T-helper 17 cell (primary cell): Measurements from ENCODE around the gene IFNE. TPM values are rescaled to one million over a fixed set of nuclear protein-coding genes. Genes with fewer than 3 reads are reported as not detected.
"Not testable (repeated sequence)": the region's sequence is repeated elsewhere in the genome, so short reads cannot be mapped to it uniquely, and the experiment has no call there.

Source experiments
- ATAC-seq: fragments of 150-1000 bp; cut with Tn5 transposase; 2 replicates; pipeline ENCODE4 v1.10.0; 2021; ENCODE audit warnings: mild to moderate bottlenecking, moderate library complexity
- DNase-seq, 3 donors: peaks; one replicate each; pipeline versions ENCODE4 v3.0.0 to v3.0.0-alpha.2; 2020 to 2021
- H3K9me3 ChIP-seq: one replicate; pipeline ENCODE4 v1.7.0; 2013; ENCODE audit warnings: low read length, mild to moderate bottlenecking; ENCODE audit not compliant: control insufficient read depth, poor library complexity, severe bottlenecking
- H3K27ac Mint-ChIP-seq: one replicate; pipeline ENCODE4 v1.8.0; 2022; ENCODE audit warnings: mild to moderate bottlenecking, moderate library complexity, mixed read lengths
- H3K27me3 Mint-ChIP-seq: one replicate; pipeline ENCODE4 v1.8.0; 2022; ENCODE audit warnings: mixed read lengths
- H3K36me3 Mint-ChIP-seq: one replicate; pipeline ENCODE4 v1.8.0; 2022; ENCODE audit warnings: low read depth, mixed read lengths
- H3K4me1 Mint-ChIP-seq: one replicate; pipeline ENCODE4 v1.8.0; 2022; ENCODE audit warnings: mild to moderate bottlenecking, mixed read lengths
- H3K4me3 Mint-ChIP-seq: one replicate; pipeline ENCODE4 v1.8.0; 2022; ENCODE audit warnings: mild to moderate bottlenecking, moderate library complexity, mixed read lengths
- total RNA-seq, 4 donors: library from RNA in 2 of 4; stranded (reverse) in 2 of 4; gene quantifications; one replicate each; pipeline ENCODE4 v1.2.3 and lab custom pipeline; 2022 to 2026

The IFNE gene
- total RNA-seq, 2 donors from 2014 or later, result not detected

DNA sequence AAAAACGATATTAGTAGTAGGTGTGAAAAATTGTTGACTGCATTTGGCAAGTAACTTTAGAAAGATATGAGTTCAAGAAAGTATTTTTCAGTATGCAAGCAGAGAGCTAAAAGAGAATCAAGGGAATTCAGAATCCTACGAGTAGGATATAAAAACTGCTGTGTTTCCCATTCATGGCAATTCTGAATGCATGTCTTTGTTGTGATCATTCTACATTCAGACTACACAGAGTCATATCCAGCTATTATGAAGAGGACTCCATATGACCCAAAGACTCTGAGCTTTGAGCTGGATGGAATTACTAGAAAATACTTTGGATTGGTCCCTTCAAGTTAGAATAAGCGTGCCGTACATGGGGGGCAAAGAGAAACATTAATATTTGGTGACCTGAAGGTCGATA, 12.0 kb downstream of the IFNE start:
- H3K27me3 Mint-ChIP-seq, result peaks cover 21% of the 10 kb centered on the region
- no peak overlapping the region for H3K4me3 Mint-ChIP-seq
- H3K36me3 Mint-ChIP-seq, result peaks cover 2% of the 10 kb centered on the region
- H3K9me3 ChIP-seq, result no peaks in the 10 kb centered on the region
- no peaks in the 10 kb centered on the region for H3K4me1 Mint-ChIP-seq
- no peak overlapping the region for H3K27ac Mint-ChIP-seq
- ATAC-seq (no peak), DNase-seq (no peak)

DNA sequence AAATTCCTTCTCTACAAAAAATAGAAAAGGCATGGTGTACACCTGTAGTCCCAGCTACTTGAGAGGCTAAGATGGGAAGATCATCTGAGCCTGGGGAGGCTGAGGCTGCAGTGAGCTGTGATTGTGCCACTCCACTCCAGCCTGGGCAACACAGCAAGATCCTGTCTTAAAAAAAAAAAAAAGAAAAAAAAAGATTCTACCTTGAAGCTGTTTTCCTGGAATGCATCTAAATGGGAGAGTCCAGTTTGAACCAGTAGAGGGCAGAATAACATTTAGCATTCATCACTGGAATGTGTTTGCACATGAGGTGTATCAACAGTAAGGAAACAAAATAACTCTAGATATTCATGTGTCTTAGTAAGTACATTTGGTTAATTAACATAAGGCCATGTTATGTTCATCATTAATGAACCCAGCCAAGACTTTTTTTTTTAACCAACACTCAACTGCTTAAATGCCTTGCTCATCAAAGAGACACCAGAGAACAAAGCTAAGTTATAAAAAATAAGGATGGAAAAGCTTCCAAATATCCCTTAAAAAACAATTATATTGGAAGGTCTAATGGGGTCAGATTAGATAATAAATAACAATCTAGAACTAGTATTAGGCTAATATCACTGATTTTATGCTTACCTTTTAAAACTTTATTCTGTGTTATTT, 16.1 kb downstream of the IFNE start:
- no peaks in the 10 kb centered on the region for H3K9me3 ChIP-seq
- H3K4me1 Mint-ChIP-seq, result no peaks in the 10 kb centered on the region
- peaks cover 20% of the 10 kb centered on the region for H3K27me3 Mint-ChIP-seq
- no peak overlapping the region for H3K4me3 Mint-ChIP-seq
- ATAC-seq, result no peak
- DNase-seq, result no peak
- peaks cover 1% of the 10 kb centered on the region for H3K36me3 Mint-ChIP-seq
- H3K27ac Mint-ChIP-seq, result no peak overlapping the region

DNA sequence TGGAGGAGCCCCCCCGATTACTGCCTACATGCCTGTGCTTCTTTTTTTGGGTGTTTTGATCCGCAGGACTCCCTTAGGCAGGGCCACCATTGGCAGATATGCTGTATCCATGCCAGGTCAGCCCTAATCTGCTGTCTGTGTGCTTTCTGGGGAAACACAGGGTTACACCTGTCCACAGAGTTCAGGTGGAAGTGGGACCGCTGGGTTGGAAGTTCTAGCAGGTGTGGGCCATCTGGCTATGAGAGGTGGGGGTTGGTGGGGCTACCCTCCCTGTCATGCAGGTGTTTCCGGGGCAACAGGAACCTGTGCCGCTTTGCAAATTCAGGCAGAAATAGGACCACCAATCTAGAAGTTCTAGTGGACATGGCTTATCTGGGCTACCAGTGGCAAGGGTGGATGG, 17.0 kb downstream of the IFNE start:
- no peaks in the 10 kb centered on the region for H3K9me3 ChIP-seq
- ATAC-seq (no peak), DNase-seq (no peak)
- Mint-ChIP-seq H3K27me3 (peaks cover 28% of the 10 kb centered on the region), H3K4me1 (no peaks in the 10 kb centered on the region), H3K36me3 (peaks cover 5% of the 10 kb centered on the region), H3K4me3 (no peak overlapping the region), H3K27ac (no peak overlapping the region)

DNA sequence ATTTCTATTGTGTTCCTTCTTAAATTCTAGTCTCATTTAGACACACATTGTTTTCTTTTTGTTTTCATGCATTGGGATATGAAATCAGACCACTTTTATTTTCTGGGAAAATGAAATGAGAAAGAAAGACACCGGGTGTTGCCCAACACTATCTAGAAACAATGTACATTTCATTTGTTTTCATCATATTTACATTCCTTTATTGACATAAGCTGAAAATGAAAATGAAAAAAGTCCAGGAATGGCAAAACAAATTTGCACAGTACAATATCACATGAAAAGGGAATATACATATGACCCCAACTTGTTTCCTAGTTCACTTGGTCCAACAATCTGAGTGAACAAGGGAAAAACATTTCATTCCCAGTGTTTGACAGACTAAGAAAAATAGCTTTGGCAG, 20.7 kb downstream of the IFNE start:
- no peak for ATAC-seq
- H3K9me3 ChIP-seq, result no peaks in the 10 kb centered on the region
- H3K27me3 Mint-ChIP-seq, result peaks cover 38% of the 10 kb centered on the region
- no peak overlapping the region for H3K27ac Mint-ChIP-seq
- no peak for DNase-seq
- H3K4me1 Mint-ChIP-seq, result no peaks in the 10 kb centered on the region
- peaks cover 7% of the 10 kb centered on the region for H3K36me3 Mint-ChIP-seq
- no peak overlapping the region for H3K4me3 Mint-ChIP-seq

DNA sequence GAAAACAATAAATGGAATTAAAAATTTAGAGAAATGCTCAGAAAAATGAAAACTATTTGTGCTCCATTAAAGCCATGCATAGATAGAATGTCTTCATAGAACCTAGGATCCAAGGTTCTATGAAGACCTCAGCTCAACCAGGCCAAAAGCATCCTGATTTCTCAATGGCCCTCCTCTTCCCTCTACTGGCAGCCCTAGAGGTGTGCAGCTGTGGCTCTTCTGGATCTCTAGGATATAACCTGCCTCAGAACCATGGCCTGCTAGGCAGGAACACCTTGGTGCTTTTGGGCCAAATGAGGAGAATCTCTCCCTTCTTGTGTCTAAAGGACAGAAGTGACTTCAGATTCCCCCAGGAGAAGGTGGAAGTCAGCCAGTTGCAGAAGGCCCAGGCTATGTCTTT, 26.8 kb downstream of the IFNE start:
- H3K4me1 Mint-ChIP-seq, result peaks cover 2% of the 10 kb centered on the region
- no peak overlapping the region for H3K27ac Mint-ChIP-seq
- no peak overlapping the region for H3K4me3 Mint-ChIP-seq
- ATAC-seq, result peak; percentile 81
- no peaks in the 10 kb centered on the region for H3K9me3 ChIP-seq
- H3K27me3 Mint-ChIP-seq, result peaks cover 40% of the 10 kb centered on the region
- no peak for DNase-seq
- peaks cover 5% of the 10 kb centered on the region for H3K36me3 Mint-ChIP-seq

DNA sequence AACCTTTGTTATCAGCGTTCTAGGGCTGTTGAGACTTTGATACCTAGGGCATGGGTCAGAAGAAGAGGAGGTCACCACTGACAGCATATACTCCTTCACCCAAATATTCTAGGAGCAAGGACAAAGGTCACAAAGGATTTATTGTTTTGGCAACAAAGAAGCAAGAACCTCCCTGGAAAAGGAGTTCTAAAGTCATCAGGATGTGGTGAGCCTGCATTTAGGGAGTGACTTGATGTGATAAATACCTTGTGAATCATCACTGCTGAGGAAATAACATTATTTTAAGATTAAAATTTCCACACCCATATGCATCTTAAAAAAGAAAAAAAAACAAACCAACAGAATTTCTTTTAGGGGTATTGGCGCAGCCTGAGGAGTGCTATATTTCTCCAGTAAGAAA, 28.0 kb downstream of the IFNE start:
- no peak overlapping the region for H3K4me3 Mint-ChIP-seq
- H3K27ac Mint-ChIP-seq, result no peak overlapping the region
- H3K27me3 Mint-ChIP-seq, result peaks cover 41% of the 10 kb centered on the region
- H3K9me3 ChIP-seq, result no peaks in the 10 kb centered on the region
- peaks cover 2% of the 10 kb centered on the region for H3K4me1 Mint-ChIP-seq
- no peak for DNase-seq
- peaks cover 7% of the 10 kb centered on the region for H3K36me3 Mint-ChIP-seq
- ATAC-seq, result no peak

DNA sequence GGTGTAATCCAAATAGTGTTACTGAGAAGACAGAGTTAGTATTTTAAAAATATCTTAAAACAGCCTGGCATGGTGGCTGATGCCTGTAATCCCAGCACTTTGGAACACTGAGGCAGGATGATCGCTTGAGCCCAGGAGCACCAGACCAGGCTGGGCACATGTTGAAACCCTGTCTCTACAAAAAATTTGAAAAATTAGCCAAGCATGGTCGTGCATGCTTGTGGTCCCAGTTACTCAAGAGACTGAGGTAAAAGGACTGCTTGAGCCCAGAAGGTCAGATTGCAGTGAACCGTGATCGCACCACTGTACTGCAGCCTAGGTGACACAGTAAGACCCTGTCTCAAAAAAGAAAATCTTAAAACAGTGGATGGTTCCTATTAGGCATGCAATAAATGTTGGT, 29.4 kb downstream of the IFNE start:
- H3K27me3 Mint-ChIP-seq, result peaks cover 48% of the 10 kb centered on the region
- DNase-seq (no peak), ATAC-seq (no peak)
- peaks cover 7% of the 10 kb centered on the region for H3K36me3 Mint-ChIP-seq
- no peak overlapping the region for H3K4me3 Mint-ChIP-seq
- no peaks in the 10 kb centered on the region for H3K9me3 ChIP-seq
- peaks cover 2% of the 10 kb centered on the region for H3K4me1 Mint-ChIP-seq
- H3K27ac Mint-ChIP-seq, result no peak overlapping the region

DNA sequence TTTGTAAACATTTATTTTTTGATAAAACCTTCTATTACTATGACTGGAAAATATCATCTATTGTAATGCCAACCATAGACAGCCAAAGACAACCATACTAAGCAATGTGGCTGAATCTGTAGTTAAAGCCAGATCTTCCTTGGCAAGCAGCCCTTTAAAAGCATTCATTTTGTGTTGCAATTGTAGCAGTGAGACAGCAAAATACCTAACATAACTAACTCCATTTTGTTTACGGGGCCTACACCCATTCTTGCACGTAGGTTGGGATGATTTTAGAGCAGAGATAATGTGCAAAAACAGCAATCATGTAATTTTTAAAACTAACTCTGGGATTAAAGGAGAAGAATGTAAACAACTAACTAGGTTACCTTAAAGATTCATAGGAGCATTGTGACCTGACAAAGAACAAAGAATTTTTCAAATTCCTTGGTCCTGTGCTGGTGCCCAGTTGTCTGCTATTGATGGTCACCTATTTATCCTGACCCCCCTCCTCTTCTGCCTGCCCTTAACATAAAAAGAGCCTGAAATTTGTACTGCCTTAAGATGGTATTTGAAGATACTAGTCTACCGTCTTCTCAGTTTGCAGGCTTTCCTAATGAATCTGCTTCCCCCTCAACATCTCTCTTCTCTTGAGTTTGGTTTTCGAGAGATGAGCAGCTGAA, 31.2 kb downstream of the IFNE start:
- Mint-ChIP-seq H3K27ac (no peak overlapping the region), H3K27me3 (peaks cover 36% of the 10 kb centered on the region), H3K4me3 (no peak overlapping the region), H3K36me3 (peaks cover 6% of the 10 kb centered on the region), H3K4me1 (peaks cover 2% of the 10 kb centered on the region)
- DNase-seq, result no peak
- ATAC-seq, result no peak
- no peaks in the 10 kb centered on the region for H3K9me3 ChIP-seq

DNA sequence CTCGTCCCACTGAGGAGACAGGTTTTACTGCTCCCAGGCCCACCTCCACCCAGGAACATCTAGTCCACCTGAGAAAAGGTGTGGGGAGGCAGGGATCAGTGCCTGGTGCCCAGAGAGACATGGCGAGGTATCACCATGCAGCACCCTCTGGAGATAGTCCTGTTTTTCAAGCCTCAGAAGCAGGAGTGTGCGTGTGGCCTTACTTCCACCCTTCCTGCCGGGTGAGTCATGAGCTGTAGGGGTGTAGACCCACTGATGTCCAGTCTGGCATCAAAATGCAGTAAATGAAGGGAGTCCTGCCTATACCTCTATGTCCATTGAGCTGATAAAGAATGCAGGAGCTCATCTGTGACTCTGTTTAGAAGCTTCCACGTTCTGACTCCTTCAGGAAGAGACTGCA, 32.8 kb downstream of the IFNE start:
- peaks cover 25% of the 10 kb centered on the region for H3K27me3 Mint-ChIP-seq
- DNase-seq, H3K27ac Mint-ChIP-seq, H3K9me3 ChIP-seq, H3K36me3 Mint-ChIP-seq, H3K4me1 Mint-ChIP-seq, ATAC-seq, H3K4me3 Mint-ChIP-seq: not testable (repeated sequence)

DNA sequence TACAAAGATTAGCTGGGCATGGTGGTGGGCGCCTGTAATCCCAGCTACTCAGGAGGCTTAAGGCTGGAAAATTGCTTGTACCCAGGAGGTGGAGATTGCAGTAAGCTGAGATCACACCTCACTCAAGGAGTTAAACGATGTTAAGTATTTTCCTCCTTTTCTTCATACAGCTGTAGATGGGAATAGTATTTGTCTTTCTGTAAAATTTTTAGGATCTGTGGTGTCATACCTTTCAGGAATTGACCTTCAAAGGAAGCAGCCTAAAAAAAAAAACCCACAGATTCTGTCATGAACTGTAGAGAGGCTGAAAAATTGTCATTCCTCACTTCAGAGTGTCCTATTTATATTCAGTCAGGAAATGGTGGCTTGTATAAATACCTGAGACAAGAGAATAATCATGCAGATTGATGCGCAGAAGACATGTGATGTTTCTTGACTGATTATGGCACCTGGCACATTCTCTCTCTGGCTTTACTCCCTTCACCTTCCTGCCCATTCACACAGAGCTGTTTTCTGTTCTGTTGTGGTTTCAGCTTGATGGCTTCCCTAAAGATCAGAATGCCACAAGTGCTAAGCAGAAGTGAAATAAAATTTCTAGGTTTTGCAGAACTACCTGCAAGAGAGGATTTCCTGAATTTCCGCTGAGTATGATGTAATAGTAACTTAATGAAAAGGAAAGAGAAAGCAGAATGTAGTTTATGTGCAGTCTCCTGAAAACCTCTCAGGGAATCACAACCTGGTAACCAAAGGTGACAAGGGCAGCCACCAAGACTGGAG, 38.1 kb downstream of the IFNE start:
- H3K27me3 Mint-ChIP-seq, result peaks cover 9% of the 10 kb centered on the region
- H3K4me3 Mint-ChIP-seq, result peak overlapping the region; percentile 65
- DNase-seq (no peak), ATAC-seq (peak; percentile 95)
- H3K36me3 Mint-ChIP-seq, result peaks cover 2% of the 10 kb centered on the region
- H3K9me3 ChIP-seq, result no peaks in the 10 kb centered on the region
- no peak overlapping the region for H3K27ac Mint-ChIP-seq
- H3K4me1 Mint-ChIP-seq, result peaks cover 10% of the 10 kb centered on the region

DNA sequence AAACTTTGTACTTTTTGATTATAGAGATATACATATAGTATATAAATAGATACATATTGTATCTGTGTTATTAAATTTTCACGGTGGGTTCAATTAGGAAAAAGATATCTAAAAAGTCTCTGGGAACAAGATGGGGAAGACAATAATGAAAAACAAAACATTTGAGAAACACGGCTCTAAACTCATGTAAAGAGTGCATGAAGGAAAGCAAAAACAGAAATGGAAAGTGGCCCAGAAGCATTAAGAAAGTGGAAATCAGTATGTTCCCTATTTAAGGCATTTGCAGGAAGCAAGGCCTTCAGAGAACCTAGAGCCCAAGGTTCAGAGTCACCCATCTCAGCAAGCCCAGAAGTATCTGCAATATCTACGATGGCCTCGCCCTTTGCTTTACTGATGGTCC, 42.0 kb downstream of the IFNE start, which contains the start of gene IFNA1:
TSS of gene IFNA1 (plus strand) at position 301 of the 400 bp plus-strand sequence. CDS start at position 370, 69 bp downstream.
- no peaks in the 10 kb centered on the region for H3K9me3 ChIP-seq
- no peak for ATAC-seq
- Mint-ChIP-seq H3K27ac (no peak within 1 kb of the TSS), H3K4me1 (peaks cover 10% of the 10 kb centered on the region), H3K4me3 (no peak within 1 kb of the TSS), H3K36me3 (no peaks in the 10 kb centered on the region), H3K27me3 (peaks cover 11% of the 10 kb centered on the region)
- DNase-seq, result no peak

DNA sequence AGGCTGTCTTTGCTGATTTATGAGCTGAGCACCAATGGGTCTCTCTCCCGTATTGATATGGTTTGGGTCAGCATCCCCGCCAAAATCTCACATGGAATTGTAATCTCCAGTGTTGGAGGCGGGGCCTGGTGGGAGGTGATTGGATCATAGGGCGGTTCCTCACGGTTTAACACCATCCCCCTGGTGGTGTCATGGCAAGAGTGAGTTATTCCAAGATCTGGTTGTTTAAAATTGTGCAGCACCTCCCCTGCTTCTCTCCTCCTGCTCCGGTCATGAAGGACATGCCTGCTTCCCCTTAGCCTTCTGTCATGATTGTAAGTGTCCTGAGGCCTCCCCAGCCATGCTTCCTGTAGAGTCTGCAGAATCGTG, 47.1 kb downstream of the IFNE start:
- not testable (repeated sequence) for H3K9me3 ChIP-seq, H3K27ac Mint-ChIP-seq, H3K4me1 Mint-ChIP-seq, ATAC-seq, H3K4me3 Mint-ChIP-seq, DNase-seq, H3K36me3 Mint-ChIP-seq
- H3K27me3 Mint-ChIP-seq, result peaks cover 38% of the 10 kb centered on the region

DNA sequence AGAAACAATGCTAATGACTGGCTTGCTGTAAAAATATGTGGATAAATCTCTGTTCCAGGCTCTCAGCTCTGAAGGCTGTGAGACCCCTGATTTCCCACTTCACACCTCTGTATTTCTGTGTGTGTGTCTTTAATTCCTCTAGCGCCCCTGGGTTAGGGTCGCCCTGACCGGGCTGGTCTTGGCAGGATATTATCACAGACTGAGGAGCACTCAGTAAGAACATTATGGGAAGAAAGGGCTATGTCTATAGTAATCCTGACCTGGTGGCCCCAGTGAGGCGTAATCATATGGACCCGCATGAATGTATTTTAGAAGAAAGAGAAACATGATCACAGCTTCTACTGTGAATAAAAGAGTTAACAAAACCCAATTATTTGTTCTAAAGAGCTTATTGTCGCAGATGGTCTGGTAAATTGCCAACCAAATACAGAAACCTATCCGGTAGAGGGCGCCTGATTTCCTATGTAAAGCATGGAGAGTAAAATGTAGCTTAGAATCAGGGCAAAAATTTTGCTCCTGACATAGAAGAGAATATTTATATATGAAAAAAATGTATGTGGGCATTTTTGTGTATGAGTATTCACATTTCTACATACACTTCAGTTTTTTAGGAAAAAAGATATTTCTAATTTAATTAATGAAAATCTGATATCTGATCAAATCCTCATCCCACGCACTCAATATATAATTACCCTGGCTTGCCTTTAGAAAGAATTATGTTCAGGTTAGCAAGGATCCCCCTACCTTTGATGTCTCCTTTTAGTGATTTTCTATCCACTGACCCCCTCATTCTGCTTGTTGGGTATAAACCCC, 47.7 kb downstream of the IFNE start:
- peaks cover 44% of the 10 kb centered on the region for H3K27me3 Mint-ChIP-seq
- H3K27ac Mint-ChIP-seq, result no peak overlapping the region
- DNase-seq, result peak in 1 of 3 donors; percentile 24
- H3K9me3 ChIP-seq, result no peaks in the 10 kb centered on the region
- no peaks in the 10 kb centered on the region for H3K4me1 Mint-ChIP-seq
- ATAC-seq, result no peak
- no peaks in the 10 kb centered on the region for H3K36me3 Mint-ChIP-seq
- no peak overlapping the region for H3K4me3 Mint-ChIP-seq
